ENCODE measurements around the gene EMILIN2.
A peak's percentile ranks its signal among the peaks of the same experiment; 100 is the strongest.

Gene EMILIN2

DNA sequence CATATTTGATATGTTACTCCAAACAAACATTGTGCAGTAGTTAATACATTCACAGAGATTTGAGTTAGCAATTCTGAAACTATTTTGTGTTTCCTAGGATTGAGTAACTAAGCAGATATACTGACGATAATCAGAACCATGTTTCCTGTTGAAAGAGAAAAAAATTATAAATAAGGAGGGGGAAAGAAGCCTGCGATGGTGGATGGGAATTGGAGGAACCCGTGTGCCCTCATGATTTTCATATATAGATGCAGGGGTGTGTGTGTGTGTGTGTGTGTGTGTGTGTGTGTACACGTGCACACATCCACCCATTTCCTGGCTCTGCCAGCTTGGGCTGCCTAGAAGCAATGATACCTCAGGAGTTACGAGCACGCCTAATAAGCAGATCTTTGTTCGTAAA lies 109.2 kb downstream of the EMILIN2 start:
- peak; percentile 47 for DNase-seq (ENCODE audit: low spot score)

DNA sequence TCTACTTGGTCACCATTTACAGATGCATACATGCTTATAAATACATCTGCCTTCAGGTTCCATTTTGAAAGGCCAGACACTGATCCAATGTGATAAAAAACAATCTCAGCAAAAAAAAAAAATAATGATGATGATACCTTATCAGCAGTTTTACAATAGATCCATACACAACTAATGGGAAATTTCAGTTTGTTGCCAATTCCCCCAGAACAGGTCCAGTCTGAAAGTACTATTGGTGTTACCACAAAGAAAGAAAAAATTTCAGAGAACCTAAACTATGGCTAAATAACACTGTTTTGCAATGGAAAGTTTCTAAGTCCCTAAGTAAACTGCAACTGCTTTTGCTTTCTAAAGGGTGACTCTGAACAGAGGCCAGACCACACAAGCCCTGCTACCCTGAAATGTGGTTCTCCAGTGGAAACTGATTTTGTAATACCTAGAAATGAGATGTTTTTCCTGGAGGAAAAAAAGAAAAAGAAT lies 112.1 kb downstream of the EMILIN2 start:
- peak; percentile 78 for DNase-seq (ENCODE audit: low spot score)

DNA sequence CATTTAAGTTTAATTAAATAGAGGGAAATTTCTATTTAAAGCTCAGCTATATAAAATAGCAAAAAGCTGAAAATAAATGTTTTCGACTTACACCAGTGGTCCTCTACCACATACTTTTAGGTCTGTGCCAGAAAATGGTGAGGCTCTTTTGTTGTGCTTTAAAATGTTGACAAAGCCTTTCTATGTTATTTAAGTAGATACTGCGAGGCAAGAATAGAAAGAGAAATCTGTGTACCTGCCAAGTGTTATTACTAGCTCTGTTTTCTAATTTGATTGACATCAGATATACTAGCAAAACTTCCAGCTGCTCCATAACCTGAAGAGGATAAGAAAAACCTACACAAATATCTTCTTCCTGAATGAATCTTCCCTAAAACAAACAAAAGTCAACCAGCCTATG lies 112.5 kb downstream of the EMILIN2 start:
- no peak for DNase-seq (ENCODE audit: low spot score)

DNA sequence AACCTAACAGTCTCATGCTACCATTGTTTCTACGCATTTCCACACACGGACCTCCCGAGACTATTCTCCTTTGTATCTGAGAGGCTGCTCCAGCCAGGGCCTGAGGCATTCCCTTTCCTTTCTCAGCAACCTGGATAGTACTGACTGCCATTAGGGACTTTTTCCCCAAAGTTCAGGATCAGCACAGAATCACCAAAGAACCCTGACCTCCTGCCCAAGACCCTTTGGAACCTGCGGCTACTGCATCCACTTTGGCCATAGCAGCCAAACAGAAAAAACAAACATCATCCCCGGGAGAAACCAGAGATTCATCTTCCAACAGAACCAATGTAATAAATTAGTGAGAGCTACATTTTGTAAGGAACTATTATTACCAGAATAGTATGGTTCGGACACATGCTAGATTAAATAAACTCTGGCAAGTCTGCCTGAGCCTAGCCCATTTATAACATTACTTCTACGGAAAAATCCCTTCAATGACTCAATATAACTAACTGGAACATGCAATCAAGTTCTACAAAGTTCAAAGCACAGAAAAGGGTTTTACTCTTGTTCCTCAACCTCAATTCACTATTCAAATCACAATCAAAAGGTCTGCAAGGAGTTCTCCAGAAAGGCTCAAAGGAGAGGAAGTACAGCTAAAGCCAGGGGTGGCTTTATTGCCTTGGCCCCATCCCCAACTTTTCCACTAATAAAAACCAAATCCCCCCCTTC lies 114.3 kb downstream of the EMILIN2 start:
- DNase-seq (ENCODE audit: low spot score) = no peak

DNA sequence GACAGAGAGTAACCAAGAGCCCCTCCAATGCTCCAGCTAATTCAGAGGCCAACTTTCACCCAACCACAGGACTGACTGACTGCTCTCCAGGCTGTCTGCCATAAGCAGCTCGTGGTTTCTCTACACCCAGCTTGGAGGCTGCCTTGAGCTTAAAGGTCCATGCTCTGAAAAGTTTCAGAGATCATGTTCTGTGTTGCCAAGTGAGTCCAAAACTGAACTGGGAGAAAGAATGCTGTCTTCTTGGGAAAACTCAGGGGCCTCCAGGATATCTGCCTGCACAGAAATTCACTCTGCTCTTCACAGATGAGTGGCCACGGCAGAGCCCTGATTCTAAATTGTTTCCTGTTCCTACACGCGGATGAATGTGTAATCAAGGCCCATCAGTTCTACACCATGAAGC lies 115.0 kb downstream of the EMILIN2 start:
- no peak for DNase-seq (ENCODE audit: low spot score)

DNA sequence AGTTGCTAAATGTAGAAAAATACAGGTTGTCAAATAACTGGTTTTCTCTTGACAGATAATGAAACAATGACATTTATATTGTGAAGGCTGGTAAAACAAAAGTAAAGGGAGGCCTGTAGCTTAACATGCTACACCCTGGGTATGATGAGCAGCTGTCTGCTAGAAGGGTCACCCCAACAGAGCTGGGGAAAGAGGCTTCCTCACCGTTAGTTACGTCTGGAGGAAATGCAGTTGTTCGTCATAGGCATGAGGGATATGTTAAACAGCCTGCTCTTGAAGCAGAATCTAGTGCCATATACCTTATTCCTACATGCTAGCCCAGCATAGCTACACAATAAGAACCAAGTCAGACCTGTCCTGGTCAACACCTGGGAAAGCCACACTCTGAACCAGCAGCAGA lies 116.2 kb downstream of the EMILIN2 start:
- DNase-seq (ENCODE audit: low spot score) = peak; percentile 68

DNA sequence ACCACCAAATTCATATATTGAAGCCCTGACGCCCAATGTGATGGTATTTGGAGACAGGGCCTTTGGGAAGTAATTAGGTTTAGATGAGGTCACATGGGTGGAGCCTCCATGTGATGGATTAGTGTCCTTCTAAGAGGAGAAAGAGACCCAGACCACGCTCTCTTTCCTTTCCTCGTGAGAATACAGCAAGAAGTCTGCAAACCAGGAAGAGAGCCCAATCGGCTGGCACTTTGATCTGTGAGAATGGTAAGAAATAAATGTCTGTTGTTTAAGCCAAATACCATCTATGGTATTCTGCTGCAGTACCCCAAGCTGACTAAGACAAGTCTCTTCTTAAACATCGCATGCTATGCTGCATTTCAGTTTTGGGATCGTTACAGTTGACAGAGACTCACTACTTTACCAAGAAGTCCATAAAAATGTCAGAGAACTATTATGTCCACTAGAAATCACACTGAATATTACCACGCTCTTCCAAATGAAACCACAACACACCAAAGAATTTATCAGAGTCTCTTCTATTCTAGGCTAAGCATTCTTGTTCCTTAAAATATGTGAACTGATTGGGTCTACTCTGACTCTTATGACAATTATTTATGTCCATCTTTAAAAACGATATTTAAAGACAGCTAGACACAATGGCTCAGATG lies 117.7 kb downstream of the EMILIN2 start:
- peak; percentile 49 for DNase-seq (ENCODE audit: low spot score)

Measured in CD4-positive, alpha-beta T cell treated with Interleukin-2 at 100 ng/mL for 4 hours (primary cell).